GM12874 (cell line): ENCODE measurements around the gene CLSTN1.

Experiments used
- TF ChIP-seq, protein P1 (sequence below): IDR thresholded peaks from 2 replicates; pipeline ENCODE4 v1.5.1; 2011; ENCODE audit warnings: low read depth, mild to moderate bottlenecking, control low read depth, low read length, moderate library complexity; ENCODE audit not compliant: insufficient read depth

CLSTN1 gene

DNA sequence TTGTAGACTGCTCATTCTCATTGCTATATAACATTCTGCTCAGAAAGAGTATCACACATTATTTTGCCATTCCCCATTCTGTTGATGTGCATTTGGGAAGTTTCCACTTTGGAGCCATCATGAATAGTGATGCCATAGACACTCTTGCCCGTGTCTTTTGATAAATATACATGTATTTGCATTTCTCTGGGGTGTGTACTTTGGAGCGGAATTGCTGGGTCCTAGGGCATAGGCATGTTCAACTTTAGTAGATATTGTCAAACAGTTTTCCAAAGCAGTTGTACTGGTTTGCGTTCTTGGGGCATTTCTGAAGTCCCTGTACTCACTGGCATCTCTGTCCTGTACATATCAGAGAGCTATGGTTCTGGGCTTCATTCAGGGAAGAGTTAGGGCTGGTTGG, 120.1 kb downstream of the CLSTN1 start:
- TF ChIP-seq, protein P1, sequence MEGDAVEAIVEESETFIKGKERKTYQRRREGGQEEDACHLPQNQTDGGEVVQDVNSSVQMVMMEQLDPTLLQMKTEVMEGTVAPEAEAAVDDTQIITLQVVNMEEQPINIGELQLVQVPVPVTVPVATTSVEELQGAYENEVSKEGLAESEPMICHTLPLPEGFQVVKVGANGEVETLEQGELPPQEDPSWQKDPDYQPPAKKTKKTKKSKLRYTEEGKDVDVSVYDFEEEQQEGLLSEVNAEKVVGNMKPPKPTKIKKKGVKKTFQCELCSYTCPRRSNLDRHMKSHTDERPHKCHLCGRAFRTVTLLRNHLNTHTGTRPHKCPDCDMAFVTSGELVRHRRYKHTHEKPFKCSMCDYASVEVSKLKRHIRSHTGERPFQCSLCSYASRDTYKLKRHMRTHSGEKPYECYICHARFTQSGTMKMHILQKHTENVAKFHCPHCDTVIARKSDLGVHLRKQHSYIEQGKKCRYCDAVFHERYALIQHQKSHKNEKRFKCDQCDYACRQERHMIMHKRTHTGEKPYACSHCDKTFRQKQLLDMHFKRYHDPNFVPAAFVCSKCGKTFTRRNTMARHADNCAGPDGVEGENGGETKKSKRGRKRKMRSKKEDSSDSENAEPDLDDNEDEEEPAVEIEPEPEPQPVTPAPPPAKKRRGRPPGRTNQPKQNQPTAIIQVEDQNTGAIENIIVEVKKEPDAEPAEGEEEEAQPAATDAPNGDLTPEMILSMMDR = no peak

DNA sequence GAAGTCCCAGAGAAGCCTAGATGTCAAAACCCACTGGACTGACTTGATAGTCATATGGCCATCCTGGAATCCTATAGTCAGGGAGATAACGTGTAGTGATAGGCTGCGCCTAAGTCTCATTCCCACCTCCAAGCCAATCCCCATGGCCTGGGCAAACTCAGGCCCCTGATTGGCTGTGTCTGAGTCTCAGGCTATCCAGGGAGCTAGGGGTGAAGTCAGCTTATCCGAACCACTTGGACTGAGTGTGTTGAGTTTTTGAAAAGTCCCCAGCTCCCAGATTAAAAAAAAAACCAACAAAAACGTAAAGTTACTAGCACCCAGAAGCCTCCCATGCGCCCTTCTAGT, 120.6 kb downstream of the CLSTN1 start:
- TF ChIP-seq, protein P1 = no peak

DNA sequence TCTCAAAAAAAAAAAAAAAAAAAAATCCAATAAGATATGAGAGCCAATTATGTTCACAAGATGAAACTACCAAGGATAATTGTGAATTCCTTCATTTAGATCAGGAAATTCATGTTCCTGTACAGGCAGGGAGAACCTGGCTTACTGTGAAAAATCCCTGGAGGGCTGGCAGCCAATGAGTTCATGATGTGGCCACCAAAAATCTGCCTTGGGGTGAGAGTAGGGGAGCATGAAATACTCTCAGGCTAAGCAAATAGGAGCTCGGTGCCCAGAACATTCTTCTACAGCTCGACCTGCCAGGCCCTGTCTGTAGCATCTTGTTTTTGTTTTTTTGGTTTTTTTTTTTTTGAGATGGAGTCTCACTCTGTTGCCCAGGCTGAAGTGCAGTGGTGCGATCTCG, 122.1 kb downstream of the CLSTN1 start:
- TF ChIP-seq, protein P1 = no peak

DNA sequence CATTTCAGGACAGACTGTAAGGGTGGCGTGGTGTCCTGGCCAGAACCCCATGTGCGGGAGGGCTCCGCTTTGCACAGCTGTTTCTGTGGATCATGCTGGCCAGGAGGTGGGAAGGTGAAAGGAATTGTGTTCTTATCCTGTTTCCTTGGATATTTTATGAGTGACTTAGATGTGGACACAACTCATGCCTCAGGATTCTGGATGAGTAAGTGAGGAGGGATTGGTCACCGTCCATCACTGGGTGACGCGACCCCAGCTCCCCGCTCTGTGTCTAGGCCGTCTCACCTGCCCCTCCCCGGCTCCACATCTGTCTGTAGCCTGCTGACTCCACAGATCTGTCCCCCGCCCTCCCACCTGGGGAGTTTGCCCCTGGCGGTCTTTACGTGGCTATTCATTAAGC, 123.4 kb downstream of the CLSTN1 start:
- TF ChIP-seq, protein P1 = no peak

DNA sequence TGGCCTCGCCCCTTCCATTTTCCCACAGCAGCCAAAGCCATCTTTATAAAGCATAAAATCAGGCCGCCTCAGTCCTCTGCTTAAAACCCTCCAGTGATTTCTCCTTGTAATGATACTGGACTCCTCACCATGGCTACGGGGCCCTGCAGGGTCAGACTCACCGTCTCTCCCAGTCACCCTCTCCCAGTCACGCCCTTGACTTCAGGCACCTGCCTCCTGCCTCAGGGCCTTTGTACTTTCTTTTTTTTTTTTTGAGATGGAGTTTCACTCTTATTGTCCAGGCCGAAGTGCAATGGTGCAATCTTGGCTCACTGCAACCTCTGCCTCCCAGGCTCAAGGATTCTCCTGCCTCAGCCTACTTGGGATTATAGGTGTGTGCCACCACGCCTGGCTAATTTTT, 124.4 kb downstream of the CLSTN1 start:
- TF ChIP-seq, protein P1 = no peak

DNA sequence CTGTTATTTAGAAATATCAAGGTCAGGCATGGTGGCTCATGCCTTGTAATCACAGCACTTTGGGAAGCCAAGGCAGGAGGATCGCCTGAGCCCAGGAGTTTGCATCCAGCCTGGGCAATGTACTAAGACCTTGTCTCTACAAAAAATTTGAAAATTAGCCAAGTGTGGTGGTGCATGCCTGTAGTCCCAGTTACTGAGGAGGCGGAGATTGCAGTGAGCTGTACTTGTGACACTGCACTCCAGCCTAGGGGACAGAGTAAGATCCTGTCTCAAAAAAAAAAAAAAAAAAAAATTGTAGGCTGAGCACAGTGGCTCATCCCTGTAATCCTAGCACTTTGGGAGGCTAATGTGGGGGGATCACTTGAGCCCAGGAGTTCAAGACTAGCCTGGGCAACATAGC, 127.0 kb downstream of the CLSTN1 start:
- TF ChIP-seq, protein P1 = no peak

DNA sequence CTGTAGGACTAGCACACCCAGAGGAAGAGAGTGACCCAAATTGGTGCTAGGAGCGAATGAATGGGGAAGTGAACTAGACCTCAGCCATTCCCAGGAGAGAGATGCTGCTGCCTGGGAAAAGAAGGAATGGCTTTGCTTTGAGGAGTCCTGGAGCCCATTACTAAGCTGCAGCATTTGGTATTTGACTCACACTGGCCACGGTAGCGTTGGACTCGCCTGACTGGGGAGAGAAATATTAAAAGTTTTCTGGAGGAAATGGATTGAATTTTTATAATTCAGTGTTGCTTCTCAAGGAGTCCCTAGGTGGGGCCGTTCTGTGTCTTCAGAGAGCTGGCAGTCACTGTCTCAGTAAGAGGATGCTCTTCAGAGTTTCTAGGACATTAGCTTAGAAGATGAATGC, 132.1 kb downstream of the CLSTN1 start:
- TF ChIP-seq, protein P1 = no peak

DNA sequence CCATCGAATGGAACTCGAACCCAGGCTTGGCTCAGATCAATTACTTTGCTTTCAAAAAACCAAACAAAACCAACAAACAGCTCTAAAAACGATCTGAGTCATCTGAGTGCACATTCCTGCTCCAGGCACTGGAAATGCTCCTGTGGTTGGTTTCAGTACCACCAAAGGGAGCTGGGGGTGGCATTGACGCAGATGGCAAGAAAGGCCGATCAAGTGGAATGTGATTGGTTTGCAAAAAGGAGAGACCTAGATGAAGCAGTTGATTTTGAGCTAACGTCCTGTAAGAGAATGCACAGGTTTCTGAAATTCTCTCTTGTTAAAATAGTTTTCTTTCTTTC, 132.7 kb downstream of the CLSTN1 start:
- TF ChIP-seq, protein P1 = no peak
